D721Med (cell line): ENCODE data around the gene PTPN5.

Experiments used
- DNase-seq: peaks from one replicate; pipeline ENCODE4 v3.0.0; 2011; ENCODE audit warnings: low spot score; ENCODE audit not compliant: insufficient read length
- FAIRE-seq: peaks from 2 replicates; lab custom pipeline; 2011; peaks lifted over from hg19 to GRCh38; lab: Jason Lieb, UNC
- TF ChIP-seq, protein P1 (sequence below): IDR thresholded peaks from 2 replicates; pipeline ENCODE4 v1.5.1; 2012; ENCODE audit warnings: mild to moderate bottlenecking, control low read depth; ENCODE audit not compliant: insufficient read depth; ENCODE audit errors: missing control alignments

Gene PTPN5

DNA sequence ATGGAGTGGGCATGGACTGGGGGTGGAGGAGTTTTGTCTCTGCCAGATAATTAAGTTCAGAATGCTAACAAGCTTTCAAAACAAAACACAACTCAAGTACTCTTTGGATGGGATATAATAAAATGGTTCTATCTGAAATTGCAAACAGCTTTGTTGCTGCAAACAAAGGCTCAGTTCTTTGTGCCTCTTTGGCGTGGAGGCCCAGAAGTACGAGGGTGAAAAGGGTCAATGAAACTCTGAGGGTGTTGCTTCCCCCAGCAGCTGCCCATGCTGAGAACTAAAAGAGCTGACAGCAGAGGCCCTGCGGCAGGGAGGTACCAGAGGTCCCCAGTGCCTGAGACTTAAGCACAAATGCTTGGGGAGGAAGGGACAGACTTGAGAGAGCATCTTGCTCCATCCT is 39.1 kb downstream of the PTPN5 start:
- FAIRE-seq = no peak
- no peak for DNase-seq
- TF ChIP-seq, protein P1, sequence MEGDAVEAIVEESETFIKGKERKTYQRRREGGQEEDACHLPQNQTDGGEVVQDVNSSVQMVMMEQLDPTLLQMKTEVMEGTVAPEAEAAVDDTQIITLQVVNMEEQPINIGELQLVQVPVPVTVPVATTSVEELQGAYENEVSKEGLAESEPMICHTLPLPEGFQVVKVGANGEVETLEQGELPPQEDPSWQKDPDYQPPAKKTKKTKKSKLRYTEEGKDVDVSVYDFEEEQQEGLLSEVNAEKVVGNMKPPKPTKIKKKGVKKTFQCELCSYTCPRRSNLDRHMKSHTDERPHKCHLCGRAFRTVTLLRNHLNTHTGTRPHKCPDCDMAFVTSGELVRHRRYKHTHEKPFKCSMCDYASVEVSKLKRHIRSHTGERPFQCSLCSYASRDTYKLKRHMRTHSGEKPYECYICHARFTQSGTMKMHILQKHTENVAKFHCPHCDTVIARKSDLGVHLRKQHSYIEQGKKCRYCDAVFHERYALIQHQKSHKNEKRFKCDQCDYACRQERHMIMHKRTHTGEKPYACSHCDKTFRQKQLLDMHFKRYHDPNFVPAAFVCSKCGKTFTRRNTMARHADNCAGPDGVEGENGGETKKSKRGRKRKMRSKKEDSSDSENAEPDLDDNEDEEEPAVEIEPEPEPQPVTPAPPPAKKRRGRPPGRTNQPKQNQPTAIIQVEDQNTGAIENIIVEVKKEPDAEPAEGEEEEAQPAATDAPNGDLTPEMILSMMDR = no peak

DNA sequence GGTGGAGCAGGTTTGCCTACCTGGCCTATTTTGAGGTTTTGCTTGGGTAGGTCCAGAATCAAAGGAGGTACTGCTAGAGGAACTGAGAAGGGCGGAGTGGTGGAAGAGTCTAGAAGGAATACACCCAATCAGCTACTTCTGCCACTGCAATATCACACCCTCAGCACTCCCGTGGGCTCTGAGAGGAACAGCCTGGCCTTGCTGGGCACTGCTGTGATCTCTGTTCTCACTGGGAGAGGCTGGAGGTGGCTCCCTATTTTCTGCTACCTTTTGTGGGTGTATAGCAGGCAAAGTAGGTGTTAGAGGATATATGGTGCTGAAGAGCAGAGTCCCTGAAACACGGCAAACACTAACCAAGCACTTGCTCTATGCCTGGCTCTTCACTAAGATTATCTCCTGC is 40.7 kb downstream of the PTPN5 start:
- DNase-seq (no peak), FAIRE-seq (no peak)
- TF ChIP-seq, protein P1 = no peak

DNA sequence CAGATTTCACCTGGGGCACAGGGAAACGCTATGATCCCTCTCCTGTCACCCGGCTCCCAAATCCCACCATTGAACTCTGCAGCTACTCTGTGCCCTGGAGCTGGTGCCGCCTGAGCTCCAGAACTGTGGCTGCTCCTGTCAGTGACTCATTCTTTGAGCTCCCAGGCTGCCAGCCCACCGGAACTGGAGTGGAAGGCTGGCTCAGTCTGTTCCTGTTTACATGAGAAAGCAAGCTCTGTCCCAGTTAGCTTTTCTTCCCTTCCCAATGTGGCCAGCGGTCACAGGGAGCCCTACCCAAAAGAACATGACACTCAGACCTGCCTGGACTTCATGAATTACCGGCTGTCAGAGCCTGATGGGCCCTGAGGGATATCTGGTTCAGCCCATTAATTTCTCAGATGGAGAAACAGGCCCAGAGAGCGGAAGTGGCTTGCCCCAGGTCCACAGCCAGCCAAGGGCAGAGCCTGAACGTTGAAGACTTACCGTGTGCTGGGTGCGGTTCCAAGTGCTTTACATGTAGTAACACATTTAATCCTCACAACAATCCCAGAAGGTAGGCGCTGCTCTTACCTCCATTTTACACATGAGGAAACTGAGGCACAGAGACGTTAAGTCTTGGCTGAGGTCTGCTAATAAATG is 41.8 kb downstream of the PTPN5 start:
- TF ChIP-seq, protein P1 = no peak
- DNase-seq (no peak), FAIRE-seq (no peak)

- TF ChIP-seq, protein P1 = no peak
- DNase-seq = no peak
- FAIRE-seq = no peak
Observed at GRCh38 chr11:18748766-18749365, 42.7 kb downstream of the PTPN5 start.

- TF ChIP-seq, protein P1 = no peak
- no peak for DNase-seq
- FAIRE-seq = no peak
Observed at GRCh38 chr11:18745251-18745650, 46.3 kb downstream of the PTPN5 start.

GRCh38 chr11:18743900-18744514 is 47.6 kb downstream of the PTPN5 start:
- DNase-seq (no peak), FAIRE-seq (no peak)
- TF ChIP-seq, protein P1 = no peak

DNA sequence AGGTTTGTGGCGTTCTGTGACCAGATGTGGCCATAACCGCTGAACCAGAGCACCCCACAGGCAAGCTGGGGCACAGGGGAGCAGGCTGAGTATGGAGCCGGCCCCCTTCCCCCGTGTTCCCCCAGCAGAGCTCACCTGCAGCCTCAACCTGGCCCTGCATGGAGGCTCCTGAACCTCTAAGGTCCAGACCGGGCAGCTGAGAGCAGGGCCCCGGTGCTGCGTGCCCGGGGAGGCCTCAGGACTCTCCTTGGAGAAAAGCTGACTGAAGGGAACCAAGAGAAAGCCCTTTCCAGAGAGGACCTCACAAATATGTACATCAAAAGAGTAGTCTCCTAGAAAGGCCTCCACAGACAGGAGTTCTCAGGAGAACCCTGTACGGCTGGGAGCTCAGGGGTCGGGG is 48.2 kb downstream of the PTPN5 start:
- TF ChIP-seq, protein P1 = no peak
- FAIRE-seq = no peak
- no peak for DNase-seq
